Measurements from ENCODE around the gene SLC27A3.

The SLC27A3 gene

DNA sequence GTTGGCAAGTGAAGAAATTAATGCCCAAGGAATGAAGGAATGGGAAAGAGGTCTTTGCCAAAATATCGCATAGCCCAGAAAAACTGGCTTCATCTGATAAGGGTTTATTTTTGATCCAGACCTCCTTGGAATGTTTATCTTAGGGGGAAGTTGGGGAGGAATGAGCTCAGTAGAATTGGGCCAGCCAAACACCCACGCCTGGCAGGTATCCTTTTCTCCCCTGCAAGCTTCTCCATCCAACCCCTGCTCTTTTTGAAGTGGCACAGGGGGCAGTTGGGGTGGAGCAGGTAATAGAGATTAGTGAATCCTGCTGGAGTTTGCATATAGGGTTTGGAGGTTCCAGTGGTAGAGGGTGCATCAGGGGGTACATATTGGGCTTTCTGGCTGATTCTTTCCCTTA lies 26.3 kb upstream of the SLC27A3 start:
- DNase-seq (ENCODE audit: low read depth): no peak
- TF ChIP-seq, protein P1, sequence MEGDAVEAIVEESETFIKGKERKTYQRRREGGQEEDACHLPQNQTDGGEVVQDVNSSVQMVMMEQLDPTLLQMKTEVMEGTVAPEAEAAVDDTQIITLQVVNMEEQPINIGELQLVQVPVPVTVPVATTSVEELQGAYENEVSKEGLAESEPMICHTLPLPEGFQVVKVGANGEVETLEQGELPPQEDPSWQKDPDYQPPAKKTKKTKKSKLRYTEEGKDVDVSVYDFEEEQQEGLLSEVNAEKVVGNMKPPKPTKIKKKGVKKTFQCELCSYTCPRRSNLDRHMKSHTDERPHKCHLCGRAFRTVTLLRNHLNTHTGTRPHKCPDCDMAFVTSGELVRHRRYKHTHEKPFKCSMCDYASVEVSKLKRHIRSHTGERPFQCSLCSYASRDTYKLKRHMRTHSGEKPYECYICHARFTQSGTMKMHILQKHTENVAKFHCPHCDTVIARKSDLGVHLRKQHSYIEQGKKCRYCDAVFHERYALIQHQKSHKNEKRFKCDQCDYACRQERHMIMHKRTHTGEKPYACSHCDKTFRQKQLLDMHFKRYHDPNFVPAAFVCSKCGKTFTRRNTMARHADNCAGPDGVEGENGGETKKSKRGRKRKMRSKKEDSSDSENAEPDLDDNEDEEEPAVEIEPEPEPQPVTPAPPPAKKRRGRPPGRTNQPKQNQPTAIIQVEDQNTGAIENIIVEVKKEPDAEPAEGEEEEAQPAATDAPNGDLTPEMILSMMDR (IDR thresholded peaks at IDR 0.05; ENCODE audit: low read depth, low read length, missing control alignments): no peak
- in situ Hi-C loops (cut with HindIII; ENCODE audit: low sequenced_read_pairs): no loop called here
- H3K4me3 ChIP-seq (ENCODE audit: low read depth, low read length): no peak overlapping the region

DNA sequence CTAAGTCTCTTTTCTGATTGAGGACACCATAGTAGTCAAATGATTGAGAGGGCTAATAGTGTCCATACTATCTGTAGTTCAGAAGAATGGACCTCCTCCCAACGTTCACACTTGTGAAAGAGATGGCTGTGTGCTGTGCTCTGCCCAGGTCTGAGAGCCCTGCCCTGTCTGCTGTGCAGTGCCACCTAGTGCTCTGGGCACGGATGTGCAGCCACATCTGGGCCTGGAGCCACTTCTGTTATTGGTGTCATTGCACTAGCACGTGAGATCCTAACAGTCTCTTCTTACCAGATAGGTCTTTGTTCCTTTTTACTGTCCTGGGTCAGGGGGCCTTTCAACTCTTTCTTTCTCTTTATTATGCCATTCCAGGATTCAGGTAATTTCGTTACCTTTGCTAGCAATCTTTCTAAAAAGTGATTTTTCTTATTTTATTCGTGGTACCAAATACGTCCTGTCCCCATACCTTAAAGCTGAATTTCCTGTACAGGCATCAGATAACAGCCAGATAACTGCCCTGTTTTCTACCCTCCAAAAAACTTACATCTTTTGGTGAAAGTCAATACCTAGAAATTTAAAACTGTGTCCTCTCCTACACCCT lies 25.7 kb upstream of the SLC27A3 start:
- in situ Hi-C loops (cut with HindIII; ENCODE audit: low sequenced_read_pairs): no loop called here
- peak; percentile 62 for DNase-seq (ENCODE audit: low read depth)
- TF ChIP-seq, protein P1 (IDR thresholded peaks at IDR 0.05; ENCODE audit: low read depth, low read length, missing control alignments): peak; percentile 97
- H3K4me3 ChIP-seq (ENCODE audit: low read depth, low read length): no peak overlapping the region

DNA sequence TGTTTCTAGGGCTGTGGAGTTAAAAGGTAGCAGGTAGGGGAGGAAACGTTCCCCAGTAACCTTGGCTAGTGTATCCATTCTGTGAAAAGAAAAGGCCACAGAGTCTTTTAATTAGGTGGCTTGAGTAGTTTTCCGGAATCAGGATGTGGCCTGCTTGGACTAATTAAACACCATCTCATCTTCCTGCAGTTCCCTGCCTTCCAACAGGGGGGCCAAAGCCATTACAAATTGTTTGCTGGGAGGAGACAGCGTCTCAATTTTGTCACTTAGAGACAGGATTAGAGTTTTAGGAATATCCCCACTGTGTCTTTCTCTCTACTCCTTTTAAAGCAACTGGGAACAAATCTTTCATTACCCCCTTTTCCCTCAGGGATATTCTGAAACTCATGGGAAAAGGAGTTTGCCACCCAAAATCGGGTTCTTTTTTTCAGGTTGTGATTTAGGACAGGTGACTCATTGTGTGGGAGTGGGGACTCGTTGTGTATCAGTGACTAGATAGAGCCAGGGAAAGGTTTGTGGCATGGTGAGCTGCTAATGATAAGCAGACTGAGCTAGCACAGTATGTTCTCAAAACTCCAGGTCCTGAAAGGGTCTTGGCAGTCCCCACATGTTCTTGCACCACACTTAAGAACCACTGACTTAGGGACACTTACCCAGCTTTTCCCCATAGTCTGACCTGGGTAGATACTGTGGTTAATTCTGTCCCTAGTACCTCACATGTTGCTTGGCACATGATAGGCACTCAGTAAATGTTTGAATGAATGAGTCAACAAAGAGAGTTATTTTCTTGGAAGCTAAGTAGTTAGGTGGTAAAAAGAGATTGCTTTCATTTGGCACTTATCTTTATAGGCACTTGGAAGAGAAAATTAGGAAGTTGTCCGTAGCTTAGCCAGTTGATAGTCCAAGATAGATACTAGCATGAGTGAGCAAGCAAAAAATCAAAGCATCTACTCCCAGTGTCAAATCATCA lies 24.9 kb upstream of the SLC27A3 start:
- no peak for DNase-seq (ENCODE audit: low read depth)
- TF ChIP-seq, protein P1 (IDR thresholded peaks at IDR 0.05; ENCODE audit: low read depth, low read length, missing control alignments): no peak
- in situ Hi-C loops (cut with HindIII; ENCODE audit: low sequenced_read_pairs): no loop called here
- no peak overlapping the region for H3K4me3 ChIP-seq (ENCODE audit: low read depth, low read length)

DNA sequence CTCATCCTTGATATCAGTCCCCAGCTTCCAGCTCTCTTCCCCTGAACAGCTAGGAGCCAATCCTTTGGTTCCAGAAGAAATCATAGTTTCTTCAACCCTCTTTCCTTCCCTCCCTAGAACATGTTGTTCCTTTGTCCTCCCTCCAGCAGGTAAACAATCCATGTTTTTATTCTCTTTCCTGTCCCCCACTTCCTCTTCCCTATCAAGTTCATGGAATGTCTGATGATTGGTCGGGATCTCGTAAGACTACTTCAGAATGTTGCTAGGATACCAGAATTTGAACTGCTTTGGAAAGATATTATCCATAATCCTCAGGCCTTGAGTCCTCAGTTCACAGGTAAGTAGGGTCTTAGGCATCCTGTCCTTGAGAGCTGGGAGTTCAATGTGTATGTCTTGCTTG lies 23.1 kb upstream of the SLC27A3 start:
- no peak for DNase-seq (ENCODE audit: low read depth)
- in situ Hi-C loops (cut with HindIII; ENCODE audit: low sequenced_read_pairs): no loop called here
- no peak overlapping the region for H3K4me3 ChIP-seq (ENCODE audit: low read depth, low read length)
- TF ChIP-seq, protein P1 (IDR thresholded peaks at IDR 0.05; ENCODE audit: low read depth, low read length, missing control alignments): no peak

DNA sequence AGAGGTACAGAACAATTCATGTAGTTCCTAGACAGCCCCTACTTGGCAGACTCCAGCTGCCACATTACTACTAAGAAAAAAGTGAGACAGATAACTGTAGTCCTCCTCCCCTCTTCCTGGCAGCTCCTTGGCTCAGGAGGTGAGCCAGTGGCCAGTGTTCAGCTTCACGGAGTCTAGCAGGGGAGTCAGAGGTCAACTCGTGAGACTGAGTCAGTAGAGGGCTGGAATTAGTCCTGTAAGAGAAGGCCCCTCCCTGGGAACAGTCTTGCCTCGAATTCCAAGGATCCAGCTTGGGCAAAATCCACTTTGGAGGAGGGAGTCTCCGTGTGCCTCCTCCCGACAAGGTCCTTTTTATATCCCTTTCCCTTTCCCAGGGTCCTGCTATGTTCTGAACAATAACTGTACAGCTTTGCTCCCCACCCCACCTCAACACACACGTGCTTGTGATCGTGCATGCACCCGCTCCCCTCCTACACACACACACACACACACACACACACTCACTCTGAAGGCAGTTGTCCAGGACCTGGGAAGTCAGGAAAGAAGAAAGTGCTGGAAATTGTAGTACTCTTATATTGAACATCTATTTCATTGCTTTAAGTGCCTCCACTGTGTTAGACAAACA lies 22.5 kb upstream of the SLC27A3 start:
- in situ Hi-C loops (cut with HindIII; ENCODE audit: low sequenced_read_pairs): no loop called here
- TF ChIP-seq, protein P1 (IDR thresholded peaks at IDR 0.05; ENCODE audit: low read depth, low read length, missing control alignments): no peak
- no peak overlapping the region for H3K4me3 ChIP-seq (ENCODE audit: low read depth, low read length)
- no peak for DNase-seq (ENCODE audit: low read depth)

DNA sequence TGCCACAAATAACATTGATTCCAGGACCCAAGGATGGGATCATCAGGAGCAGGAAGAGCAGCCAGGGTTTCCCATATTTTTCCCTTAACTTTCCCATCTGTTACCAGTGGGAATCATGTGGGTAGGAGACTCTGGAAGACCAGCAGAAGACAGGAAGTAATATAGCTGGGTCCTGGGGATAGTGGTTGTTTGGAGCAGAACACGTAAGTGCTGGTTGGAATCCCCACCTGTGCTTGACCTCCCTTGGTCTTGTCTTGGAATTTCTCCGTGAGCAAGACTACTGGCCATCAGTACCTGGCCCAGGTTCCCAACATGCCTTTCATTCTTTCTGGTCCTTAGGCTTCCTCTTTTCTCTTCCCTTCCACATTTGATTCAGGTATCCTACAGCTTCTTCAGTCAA lies 20.9 kb upstream of the SLC27A3 start:
- in situ Hi-C loops (cut with HindIII; ENCODE audit: low sequenced_read_pairs): no loop called here
- H3K4me3 ChIP-seq (ENCODE audit: low read depth, low read length): no peak overlapping the region
- DNase-seq (ENCODE audit: low read depth): no peak
- TF ChIP-seq, protein P1 (IDR thresholded peaks at IDR 0.05; ENCODE audit: low read depth, low read length, missing control alignments): no peak
